GM19452 (cell line): Measurements from ENCODE around the gene PHEX.

Experiments used
- ATAC-seq: cut with Tn5 transposase; IDR thresholded peaks from one replicate; pipeline ENCODE4 v1.9.1; 2021; ENCODE audit not compliant: unreplicated experiment

The PHEX gene

DNA sequence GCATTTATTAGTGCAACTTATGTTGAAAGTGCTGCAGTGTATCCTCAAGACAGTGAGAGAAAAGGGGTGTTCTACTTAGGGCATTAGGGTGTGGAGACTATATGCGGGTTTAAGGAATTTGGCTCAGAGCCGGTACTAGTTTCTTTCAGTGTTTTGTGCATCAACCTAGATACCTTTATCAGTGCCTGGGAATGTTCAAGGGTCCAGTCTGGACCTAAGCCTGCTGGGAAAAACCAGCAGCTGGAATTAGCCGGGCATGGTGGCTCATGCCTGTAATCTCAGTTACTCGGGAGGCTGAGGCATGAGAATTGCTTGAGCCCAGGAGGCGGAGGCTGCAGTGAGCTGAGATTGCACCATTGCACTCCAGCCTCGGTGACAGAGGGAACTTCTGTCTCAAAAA, 7.4 kb downstream of the PHEX start:
- ATAC-seq = no peak

DNA sequence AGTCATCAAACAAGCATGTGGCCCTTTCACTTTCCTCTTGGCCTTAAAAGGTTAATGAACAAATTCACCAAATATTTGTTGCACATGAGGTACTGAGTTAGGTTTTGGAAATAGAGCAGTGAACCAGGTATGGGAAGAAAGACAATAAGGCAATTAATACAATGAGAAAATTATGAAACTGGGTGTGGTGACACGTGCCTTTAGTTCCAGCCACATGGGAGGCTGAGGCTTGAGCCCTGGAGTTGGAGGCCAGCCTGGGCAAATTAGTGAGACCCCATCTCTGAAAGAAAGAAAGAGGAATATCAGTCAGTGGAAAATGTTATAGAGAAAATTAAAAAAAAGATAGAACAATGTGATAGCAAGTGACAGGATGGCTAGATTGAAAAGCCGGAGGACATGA, 8.1 kb downstream of the PHEX start:
- no peak for ATAC-seq

DNA sequence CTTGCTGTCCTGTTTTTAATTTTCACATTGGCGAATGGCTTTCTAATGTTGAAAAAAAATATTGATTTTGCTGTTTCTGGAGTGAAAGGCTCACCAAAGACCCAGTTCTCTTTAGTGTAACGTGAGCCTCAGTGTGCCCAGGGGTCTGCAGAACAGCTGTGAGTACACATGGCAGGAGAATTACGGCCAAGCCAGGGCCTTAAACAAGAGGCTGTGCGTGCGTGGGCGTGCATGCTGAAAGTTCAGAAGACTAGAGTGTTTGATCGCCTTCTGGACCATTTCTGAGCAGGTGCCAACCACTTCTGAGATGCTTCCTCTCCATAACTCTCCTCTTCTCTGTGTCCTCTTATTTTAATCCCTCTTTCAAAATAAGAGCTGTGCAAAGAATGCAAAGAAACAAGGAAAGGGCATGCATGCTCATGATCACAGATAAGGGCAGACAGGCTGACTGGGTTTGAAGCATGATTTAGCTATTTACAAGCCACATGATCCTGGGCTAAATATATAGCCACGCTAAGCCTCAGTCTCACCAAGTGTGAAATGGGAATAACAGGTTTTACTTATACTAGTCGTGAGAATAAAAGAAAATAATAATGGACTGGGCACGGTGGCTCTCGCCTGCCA, 9.9 kb downstream of the PHEX start:
- no peak for ATAC-seq

DNA sequence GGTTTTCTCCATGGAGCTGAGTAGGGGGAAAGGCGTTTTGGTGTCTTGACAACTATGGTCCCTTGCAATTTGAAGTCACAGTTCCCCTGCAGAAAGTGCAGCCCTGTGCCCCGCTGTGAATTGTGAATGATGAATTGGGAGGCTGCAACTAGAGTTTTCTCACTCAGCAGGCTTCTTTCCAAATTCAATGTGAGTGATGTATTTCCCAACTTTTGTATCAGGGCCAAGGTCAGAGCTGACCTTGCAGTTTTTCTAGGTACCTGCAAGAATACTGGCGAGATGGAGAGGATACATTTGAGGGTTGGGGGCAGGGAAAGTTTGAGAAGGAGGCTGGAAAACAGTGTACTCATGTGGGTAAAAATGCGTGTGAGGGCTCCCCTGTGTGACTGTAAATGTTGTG, 11.7 kb downstream of the PHEX start:
- no peak for ATAC-seq

DNA sequence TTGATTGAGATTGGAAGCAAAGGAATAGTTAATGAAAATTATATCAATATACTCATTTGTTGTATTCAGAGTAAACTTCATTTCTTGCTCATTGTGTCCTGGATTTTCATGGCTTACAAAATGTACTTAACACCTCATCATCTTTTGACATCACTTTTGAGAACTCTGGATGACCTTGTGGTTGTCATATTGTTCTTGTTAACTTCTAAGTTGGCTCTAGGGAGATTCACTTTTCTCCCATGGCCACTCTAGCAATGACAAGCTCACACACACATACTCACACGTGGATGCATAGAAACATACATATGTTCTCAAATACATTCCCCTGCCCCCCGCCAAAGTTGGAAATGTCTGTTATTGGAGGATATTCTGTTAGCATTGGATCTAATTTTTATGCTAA, 15.3 kb downstream of the PHEX start:
- no peak for ATAC-seq

DNA sequence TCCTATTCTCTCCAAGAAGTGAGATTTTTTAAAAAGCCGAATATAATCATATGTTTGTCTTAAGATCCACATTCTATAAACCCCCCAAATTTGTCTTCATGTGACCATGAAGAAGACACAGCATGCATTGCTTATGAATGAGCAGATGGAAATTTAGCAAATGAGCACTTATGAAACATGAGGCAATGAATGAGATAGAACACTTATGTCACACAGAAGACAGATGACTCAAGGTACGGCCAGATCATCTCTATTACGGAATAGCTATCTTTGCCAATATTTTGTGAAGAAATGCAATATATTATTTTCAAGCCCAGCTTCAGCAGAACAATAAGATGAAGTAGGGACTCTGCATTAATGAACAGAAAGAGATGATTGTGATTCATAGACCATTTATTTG, 21.4 kb downstream of the PHEX start:
- no peak for ATAC-seq

DNA sequence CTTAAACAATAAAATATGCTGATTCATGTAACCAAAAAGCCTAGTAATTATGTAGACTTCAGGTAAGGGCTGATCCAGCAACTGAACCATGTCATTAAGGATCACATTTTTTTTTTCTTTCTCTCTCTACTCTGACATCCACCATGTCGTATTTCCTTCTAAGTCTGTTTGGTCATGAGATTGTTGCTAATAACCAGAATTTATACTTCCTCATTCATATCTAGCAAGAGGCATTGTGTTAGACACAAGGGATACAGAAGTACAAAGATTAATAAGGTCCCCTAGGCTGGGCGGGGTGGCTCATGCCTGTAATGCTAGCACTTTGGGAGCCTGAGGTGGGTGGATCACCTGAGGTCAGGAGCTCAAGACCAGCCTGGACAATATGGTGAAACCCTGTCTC, 24.1 kb downstream of the PHEX start:
- no peak for ATAC-seq

DNA sequence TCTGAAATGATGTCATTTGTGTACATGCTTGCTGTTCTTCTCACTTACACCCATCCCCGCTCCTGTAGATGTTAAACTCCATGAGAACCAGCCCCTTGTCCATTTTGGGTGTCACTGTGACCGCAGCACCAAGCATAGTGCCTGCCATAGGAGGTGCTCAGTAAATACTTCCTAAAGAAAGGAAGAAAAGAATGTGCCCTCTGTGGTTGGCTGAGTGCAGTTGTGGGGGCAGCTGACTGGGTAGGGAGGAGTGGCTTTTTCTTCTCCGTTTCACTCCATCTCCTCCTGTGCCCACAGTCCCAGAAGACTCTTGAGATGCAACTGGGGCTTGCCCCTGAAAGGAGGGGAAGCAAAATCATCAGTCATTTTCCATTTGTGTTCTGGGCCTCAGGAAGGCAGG, 25.5 kb downstream of the PHEX start:
- ATAC-seq = no peak

DNA sequence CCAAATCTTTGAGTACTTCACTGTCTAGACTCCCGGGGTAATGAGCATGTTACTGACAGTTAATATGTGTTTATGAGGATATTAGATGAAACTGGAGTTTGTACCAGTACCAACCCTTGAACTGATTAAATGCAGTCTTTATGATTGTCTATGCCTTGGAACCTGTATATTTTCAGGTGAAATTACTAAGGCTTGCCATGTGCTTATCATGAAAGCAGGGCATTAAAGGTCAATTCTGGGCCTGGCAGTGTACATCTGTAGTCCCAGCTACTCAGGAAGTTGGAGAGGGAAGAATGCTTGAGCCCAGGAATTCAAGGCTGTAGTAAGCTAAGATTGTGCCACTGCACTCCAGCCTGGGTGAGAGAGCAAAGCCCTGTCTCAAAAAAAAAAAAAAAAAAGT, 27.6 kb downstream of the PHEX start:
- no peak for ATAC-seq

DNA sequence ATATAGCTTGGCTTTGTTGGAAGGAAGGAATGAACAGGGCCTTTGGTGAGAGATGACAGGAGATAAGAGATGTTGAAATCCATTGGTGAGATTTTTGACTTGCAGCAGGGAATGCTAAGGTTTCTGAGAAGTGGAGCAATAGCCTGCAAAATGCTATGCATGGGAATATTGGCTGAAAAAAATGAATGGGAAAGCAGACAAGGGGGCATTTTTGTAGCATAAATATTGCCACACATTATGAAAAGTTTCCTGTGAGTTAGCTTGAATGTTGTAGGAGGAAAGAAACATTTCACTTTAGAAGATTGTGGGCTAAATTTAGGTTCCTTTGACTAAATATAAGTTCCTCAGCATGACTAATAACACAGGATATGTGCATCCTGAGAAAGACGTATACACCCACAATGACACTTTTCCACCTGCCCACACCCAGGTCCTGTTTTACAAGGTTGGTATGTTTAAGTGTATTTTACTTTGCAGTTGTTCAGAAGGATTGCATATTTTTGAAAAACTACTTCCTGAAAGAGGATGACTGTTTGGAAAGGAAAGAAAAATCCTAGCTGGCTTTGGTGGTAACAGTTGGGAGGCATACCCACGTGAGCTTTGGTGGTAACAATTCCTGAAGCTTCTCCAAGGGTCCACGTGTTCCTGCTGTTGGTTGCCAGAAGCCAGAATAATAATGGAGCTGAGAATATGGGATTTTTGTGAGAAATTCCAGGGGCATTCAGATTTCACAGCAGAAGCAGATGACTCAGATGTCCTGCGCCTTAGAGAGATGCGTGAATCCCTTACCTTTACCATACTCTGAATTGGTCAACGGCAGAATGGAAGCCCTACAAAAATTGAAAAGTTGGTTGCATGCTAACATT, 28.5 kb downstream of the PHEX start:
- peak; percentile 61 for ATAC-seq

DNA sequence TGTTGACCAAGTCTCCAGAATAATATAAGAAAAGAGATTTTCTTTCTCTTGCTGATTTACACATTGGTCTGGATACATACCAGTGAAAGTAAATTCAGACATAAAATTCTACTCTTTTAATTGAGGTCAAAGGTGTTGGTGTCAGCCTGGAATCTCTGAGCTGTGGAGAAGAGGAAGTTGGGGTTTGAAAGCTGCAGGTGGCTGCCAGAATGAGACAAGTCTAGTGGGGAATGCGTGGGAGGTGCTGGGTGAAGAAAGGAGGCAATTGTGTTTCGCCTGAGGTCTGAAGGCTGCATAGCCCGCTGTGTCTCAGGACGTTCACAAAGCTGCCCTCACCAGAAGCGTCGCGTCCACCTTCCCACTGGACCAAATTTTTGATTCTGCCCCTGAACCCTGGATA, 31.2 kb downstream of the PHEX start:
- peak; percentile 82 for ATAC-seq

DNA sequence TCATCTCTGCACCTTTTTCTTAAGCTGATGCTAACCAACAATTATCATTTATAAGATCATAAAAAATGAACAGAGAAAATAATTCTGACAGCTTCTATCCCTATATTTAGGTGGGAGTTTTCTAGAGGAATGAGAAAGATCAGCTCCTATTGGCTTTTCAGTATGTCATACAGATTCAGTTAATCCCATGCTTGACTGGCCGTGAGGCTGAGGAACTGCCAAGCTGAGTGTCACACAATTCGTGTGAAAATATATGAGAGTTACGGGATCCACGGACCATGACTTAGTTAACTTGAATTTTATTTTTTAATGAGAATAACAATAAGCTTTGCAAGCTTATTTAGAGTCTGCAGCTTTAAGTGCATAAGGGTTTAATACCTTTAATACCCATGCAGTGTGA, 37.5 kb downstream of the PHEX start:
- ATAC-seq = no peak

DNA sequence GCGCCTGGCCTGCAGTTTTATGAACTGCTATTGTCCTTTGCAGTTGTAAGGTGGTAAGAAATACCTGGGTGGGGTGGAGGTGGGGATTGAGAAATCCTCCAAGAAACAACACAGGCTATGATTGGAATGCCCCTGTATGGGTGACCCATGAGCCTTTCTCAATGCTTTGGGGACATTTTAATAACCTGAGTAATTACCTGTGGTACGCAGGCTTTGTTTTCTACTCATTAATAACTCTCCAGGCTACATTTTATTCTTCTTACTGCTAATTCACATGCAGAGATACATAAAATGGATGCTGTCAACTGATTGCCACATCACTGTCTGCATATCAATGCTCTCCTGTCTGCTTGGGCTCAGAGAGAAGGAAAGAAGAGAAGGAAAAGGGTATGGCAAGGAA, 41.8 kb downstream of the PHEX start:
- ATAC-seq = no peak

DNA sequence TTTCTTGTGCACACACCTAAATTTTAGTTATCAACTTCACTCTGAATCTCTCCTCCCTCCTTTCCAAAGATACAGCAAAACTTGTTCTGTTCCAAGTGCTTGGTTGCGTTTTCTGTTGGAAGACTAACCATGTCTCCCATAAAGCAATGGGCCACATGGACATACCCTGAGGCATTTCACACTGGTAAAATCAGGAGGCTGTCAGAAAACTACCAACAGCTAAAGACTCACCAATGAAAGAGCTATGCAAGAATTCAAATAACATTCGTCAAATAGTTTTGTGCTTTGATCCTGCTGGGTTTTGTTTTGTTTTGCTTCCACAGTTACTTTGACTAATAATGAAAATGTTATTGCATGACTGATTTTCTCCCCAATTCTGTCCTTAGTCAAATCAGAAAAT, 46.0 kb downstream of the PHEX start:
- no peak for ATAC-seq

DNA sequence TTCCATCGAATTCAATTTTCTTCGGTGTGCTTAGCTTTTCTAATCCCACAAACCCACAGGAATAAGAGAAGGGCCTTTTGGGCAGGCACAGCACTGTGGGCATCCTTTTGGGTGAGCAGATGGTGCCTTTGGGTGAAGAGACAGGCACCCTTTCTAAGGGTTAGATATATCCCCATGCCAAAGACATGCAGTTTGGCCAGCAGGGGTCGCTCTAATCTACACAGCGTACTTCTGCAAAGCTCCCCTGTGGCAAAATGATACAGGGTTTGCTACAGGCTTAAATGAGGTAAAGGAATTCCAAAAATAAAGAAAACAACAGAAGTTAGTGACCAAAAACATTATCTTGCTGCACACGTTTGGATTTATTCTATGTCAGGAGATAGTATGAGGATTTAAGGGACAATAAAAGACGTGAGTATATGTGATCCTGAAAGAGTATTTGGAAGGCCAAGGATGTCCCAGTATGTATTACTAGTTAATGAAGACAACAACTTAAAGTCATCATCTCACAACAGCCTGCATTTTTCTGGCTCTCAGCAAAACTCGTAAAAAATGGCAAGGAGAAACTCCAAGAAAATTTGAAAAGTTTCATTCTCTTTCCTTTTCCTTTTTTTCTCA, 49.5 kb downstream of the PHEX start:
- peak; percentile 55 for ATAC-seq

DNA sequence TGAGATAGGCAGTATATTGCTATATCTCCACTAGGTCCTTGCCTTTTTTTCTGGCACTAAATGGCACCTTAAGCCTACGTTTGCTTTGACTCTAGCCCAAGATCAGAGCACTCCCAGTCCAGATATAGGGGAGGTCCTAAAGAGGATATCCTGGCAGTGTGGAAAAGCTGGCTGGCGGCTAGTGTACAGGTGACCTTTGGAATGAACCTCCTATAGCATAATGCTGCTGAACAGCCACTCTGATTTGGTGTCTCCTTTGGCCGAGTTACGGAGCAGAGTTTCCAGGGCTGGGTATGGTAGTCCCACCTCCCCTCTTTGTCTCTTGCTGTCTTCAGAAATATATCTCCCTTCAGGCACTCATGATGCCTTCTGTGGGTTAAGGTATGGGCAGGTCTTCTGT, 53.9 kb downstream of the PHEX start:
- ATAC-seq = no peak

DNA sequence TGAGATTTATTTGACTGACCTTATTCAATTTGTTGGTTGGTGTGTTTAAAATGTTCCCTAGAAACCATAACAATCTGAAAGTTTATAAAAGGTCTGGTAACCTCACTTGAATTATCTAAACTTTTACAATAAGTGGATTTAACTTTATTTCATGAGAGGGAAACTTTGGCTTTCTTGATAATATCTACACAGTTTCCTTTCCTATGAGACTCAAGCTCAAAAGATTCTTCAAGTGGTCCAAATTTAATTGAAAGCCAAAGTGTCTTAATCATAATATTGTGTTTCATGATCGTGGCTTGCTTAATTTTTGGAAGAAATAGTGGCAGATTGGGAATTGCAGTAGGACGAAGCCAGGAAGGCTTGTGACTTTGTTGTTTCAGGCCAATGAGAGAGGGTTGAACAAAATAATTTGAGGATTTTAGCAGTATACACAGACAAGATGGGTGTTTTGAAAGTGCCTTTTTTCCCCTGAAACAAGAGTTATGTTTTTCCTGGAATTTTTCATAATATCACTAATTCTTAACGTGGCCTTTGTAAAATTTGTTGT, 55.0 kb downstream of the PHEX start:
- no peak for ATAC-seq

DNA sequence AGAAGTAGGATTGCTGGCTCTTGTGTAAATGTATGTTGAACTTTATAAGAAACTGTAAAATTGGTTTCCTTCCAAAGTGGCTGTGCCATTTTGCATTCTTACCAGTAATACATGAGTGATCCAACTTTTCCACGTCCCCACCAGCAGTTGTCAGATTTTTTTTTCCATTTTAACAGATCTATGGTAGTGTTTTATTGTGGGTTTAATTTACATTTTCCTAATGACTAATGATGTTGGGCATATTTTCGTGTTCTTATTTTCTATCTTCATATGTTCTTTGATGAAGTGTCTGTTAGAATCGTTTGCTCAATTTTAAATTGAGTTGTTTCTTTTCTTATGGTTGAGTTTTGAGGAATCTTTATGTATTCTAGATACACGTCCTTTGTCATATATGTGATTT, 56.2 kb downstream of the PHEX start:
- no peak for ATAC-seq

DNA sequence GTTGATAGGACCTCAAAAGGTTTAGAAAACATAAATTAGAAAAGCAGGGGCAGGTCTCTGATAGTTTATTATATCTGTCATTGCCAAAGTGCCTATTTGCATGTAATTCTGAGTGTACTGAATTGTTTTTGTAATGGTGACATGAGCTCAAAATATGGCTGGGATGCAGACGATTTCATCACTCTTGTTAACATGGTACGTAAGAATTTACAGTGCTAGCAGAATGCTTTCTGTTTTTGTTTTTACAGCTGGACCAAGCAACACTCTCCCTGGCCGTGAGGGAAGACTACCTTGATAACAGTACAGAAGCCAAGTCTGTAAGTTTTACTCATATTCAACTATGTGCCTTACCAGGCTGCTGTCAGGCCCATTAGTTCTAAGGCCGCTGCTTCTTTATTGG, 58.1 kb downstream of the PHEX start:
- ATAC-seq = no peak

DNA sequence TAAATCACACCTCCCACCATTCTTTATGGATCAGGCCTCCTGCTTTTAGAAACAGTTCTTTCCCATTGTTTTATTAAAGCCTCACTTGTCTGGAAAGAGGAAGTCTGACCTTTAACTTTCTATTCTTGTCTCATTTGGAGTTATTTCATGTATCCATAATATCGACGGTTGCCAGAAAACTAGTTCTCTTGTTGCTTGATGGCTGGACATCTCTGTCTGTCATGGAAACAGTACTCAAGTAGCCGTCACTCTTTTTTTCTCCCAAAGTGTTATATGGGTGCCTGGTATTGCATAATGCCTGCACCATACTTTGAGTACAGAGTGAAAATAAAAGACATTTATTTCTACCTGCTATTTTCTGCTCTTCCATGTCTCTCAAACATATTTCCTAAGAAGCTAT, 61.4 kb downstream of the PHEX start:
- no peak for ATAC-seq

DNA sequence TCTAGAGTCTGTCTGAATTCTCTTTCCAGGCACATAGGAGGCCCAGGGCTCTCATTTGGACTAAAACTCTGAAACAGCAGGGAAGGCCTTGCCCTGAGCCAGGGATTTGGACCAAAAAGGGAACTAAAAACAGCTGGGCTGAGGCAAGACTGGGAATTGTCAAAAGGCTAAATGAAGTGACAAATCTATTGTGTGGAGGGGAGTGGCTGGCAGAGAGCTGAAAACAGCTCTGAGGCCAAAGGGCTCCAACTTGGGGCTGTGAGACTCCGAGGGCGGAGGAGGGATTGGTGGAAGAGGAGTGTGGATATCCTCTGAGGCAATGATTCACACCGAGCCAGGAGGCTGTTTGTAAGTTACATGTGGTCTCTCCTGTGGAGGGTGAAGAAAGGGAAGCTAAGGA, 63.2 kb downstream of the PHEX start:
- no peak for ATAC-seq

DNA sequence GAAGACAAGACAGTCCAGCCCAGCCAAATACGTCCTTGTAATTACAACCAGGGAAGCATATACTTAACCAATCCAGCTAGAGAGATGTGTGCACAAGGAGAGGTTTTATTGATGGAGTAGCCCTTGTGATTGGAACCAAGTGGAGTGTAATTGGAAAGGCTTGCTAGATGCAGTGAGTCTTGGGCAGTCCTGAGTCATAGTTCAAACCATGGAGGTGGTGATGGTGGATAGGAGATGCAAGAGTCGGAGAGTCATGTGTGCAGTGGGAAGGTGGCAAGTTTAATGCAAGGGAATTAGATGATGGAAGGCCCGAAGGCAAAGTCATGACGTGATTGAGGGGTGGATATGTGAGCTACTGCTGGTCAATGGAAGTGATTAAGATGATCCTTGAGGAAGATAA, 63.7 kb downstream of the PHEX start:
- no peak for ATAC-seq
